Activated T-cell treated with anti-CD3 and anti-CD28 coated beads, Interleukin-2, amount 50 U/mL, for 1 hour (primary cell): ENCODE results near the gene STARD3.

ENCODE experiments used
- DNase-seq: peaks from one replicate; pipeline ENCODE4 v3.0.0-alpha.2; 2020

STARD3 gene

GRCh38 chr17:39660397-39661385 is 23.7 kb downstream of the STARD3 start:
- no peak for DNase-seq

GRCh38 chr17:39661744-39662541 is 25.0 kb downstream of the STARD3 start:
- no peak for DNase-seq

GRCh38 chr17:39662551-39663339 is 25.8 kb downstream of the STARD3 start:
- no peak for DNase-seq

- DNase-seq: no peak
Measured at GRCh38 chr17:39663340-39663687, 26.4 kb downstream of the STARD3 start.

- no peak for DNase-seq
Measured at GRCh38 chr17:39663688-39664580, 27.0 kb downstream of the STARD3 start.

GRCh38 chr17:39664581-39665561 is 27.9 kb downstream of the STARD3 start, which contains the start of gene TCAP:
TCAP (plus strand) TSS chr17:39665349; CDS start chr17:39665360, 11 bp downstream.
- no peak for DNase-seq

GRCh38 chr17:39665642-39666224 is 28.8 kb downstream of the STARD3 start:
- no peak for DNase-seq

- no peak for DNase-seq
Measured at GRCh38 chr17:39666231-39666600, 29.3 kb downstream of the STARD3 start.

GRCh38 chr17:39666601-39667261 is 29.8 kb downstream of the STARD3 start:
- DNase-seq: no peak

- DNase-seq: peak; percentile 40
Measured at GRCh38 chr17:39667262-39667944, 30.5 kb downstream of the STARD3 start.

- peak; percentile 69 for DNase-seq
Measured at GRCh38 chr17:39667945-39668924, 31.3 kb downstream of the STARD3 start, which contains the start of gene PNMT. PNMT (plus strand) TSS chr17:39668453; CDS start chr17:39668476, 23 bp downstream.

GRCh38 chr17:39669897-39670735 is 33.2 kb downstream of the STARD3 start:
- DNase-seq: no peak

GRCh38 chr17:39670746-39671145 is 33.8 kb downstream of the STARD3 start:
- DNase-seq: no peak

GRCh38 chr17:39671651-39672521 is 34.9 kb downstream of the STARD3 start:
- no peak for DNase-seq

- no peak for DNase-seq
Measured at GRCh38 chr17:39672522-39673334, 35.8 kb downstream of the STARD3 start.
